Stomach (tissue), 9 donors: ENCODE data around the gene TEX2. TPM values are rescaled to one million over a fixed set of nuclear protein-coding genes. Genes with fewer than 3 reads are reported as not detected.
"Not testable (repeated sequence)": the region's sequence is repeated elsewhere in the genome, so short reads cannot be mapped to it uniquely, and the experiment has no call there.

ENCODE experiments used
- DNase-seq, 2 donors: peaks; one replicate each; pipeline versions ENCODE4 v3.0.0 to v3.0.0-alpha.2; 2013 to 2019
- H3K27ac ChIP-seq, 5 donors: fragments of 200-600 bp in 4 of 5; sonication (generic) in 4 of 5; one replicate each; pipeline ENCODE4 v1.5.1; 2013 to 2019; ENCODE audit warnings: mild to moderate bottlenecking in 1 of 5, moderate library complexity in 1 of 5
- H3K27me3 ChIP-seq, 3 donors: fragments of 200-600 bp; sonication (generic); one replicate each; pipeline ENCODE4 v1.5.1; 2017 to 2019; ENCODE audit warnings: mixed run types in 1 of 3
- H3K36me3 ChIP-seq, 4 donors: fragments of 200-600 bp; sonication (generic); 1 replicate in 3 of 4; 2 replicates in 1 of 4; pipeline ENCODE4 v1.5.1; 2016 to 2019
- H3K4me1 ChIP-seq, 4 donors: fragments of 200-600 bp; sonication (generic); one replicate each; pipeline ENCODE4 v1.5.1; 2016 to 2019
- H3K4me3 ChIP-seq, 4 donors: fragments of 200-600 bp; sonication (generic) in 3 of 4; one replicate each; pipeline ENCODE4 v1.5.1; 2016 to 2019; ENCODE audit warnings: mild to moderate bottlenecking in 1 of 4
- H3K9me3 ChIP-seq, 4 donors: fragments of 200-600 bp; sonication (generic); one replicate each; pipeline ENCODE4 v1.5.1; 2016 to 2019
- CTCF ChIP-seq, 7 experiments: fragments of 450-650 bp in 4 of 7; fragments of 200-600 bp in 3 of 7; sonication (generic) in 3 of 7; IDR thresholded peaks; one replicate each; pipeline ENCODE4 v1.5.1; 2016 to 2019; ENCODE audit warnings: antibody characterized with exemption in 7 of 7, control low read depth in 2 of 7, mild to moderate bottlenecking in 1 of 7
- EP300 ChIP-seq: sonication (generic); formaldehyde crosslinking; IDR thresholded peaks from one replicate; pipeline ENCODE4 v1.6.1; 2017; ENCODE audit warnings: antibody characterized with exemption
- POLR2A ChIP-seq, 4 donors: fragments of 450-650 bp; IDR thresholded peaks; one replicate each; pipeline ENCODE4 v1.6.1; 2016; ENCODE audit warnings: antibody characterized with exemption in 4 of 4, control low read depth in 2 of 4, mild to moderate bottlenecking in 1 of 4, moderate library complexity in 1 of 4
- POLR2AphosphoS5 ChIP-seq, 3 donors: sonication (generic); formaldehyde crosslinking; IDR thresholded peaks; one replicate each; pipeline ENCODE4 v1.6.1; 2016; ENCODE audit warnings: antibody characterized with exemption in 3 of 3
- WGBS, 5 donors: extraction: QIAGEN DNeasy Blood & Tissue Kit in 3 of 5; methylation state at CpG; one replicate each; pipeline versions ENCODE4 v1.1.5 to v1.1.7; 2013 to 2018; 5-methylcytosine and 5-hydroxymethylcytosine counted together
- intact Hi-C: fragments of 100-400 bp; cut with DNase I; formaldehyde crosslinking; loops from one replicate; pipeline ENCODE4 v1.15.1; 2023; ENCODE audit warnings: low total_unique reads
- polyA plus RNA-seq, 3 donors: library from polyadenylated mRNA; stranded (reverse); fragments of 200-250 nt; gene quantifications; one replicate each; pipeline ENCODE4 v1.2.3, GENCODE V29; 2013
- total RNA-seq, 5 donors: library from RNA; depleted of rRNA; stranded (reverse); fragments of >200 nt; gene quantifications; one replicate each; pipeline versions ENCODE4 v1.1.0 to v1.2.3, GENCODE V29; 2014 to 2016
- donor health status: healthy with polysubstance abuse.
- donor health status: Bipolar disorder and iron deficiency.
- donor health status: healthy.

Gene TEX2
- total and polyA plus RNA-seq, 8 donors, result 5.8 to 50.6 (median 26.1) TPM

- H3K27ac ChIP-seq, result peak overlapping the region in 1 of 5 donors; percentile 57
- 85 to 96% (median 94%) methylated on average over 3 of the region's 3 CpGs for WGBS, 5 donors
Observed at GRCh38 chr17:64173646-64174045, 89.4 kb downstream of the TEX2 start.

GRCh38 chr17:64172510-64172909 is 90.5 kb downstream of the TEX2 start:
- DNase-seq, result no peak
- Histone ChIP-seq H3K27ac (no peak overlapping the region), H3K36me3 (peaks cover 4 to 74% (median 64%) of the 10 kb centered on the region in 4 donors), H3K9me3 (no peaks in the 10 kb centered on the region), H3K27me3 (no peaks in the 10 kb centered on the region), H3K4me3 (no peak overlapping the region), H3K4me1 (peaks cover 0 to 19% (median 0%) of the 10 kb centered on the region in 4 donors)
- 66 to 79% (median 76%) methylated on average over 3 of the region's 3 CpGs for WGBS, 5 donors
- intact Hi-C loops, result no loop called here
- TF ChIP-seq CTCF (IDR thresholded peaks at IDR 0.05) (no peak), POLR2A (IDR thresholded peaks at IDR 0.05) (no peak), EP300 (no peak), POLR2AphosphoS5 (IDR thresholded peaks at IDR 0.05) (no peak)

More at GRCh38 chr17:64173646-64174045, 89.4 kb downstream of the TEX2 start:
- Histone ChIP-seq H3K9me3 (no peaks in the 10 kb centered on the region), H3K4me3 (no peak overlapping the region), H3K27me3 (no peaks in the 10 kb centered on the region), H3K36me3 (peaks cover 4 to 69% (median 61%) of the 10 kb centered on the region in 4 donors), H3K4me1 (peaks cover 4 to 30% (median 10%) of the 10 kb centered on the region in 4 donors)
- no peak for TF ChIP-seq POLR2AphosphoS5 (IDR thresholded peaks at IDR 0.05)
- no peak for TF ChIP-seq POLR2A (IDR thresholded peaks at IDR 0.05)
- TF ChIP-seq EP300, result no peak
- TF ChIP-seq CTCF (IDR thresholded peaks at IDR 0.05), result no peak
- intact Hi-C loops, result no loop called here
- DNase-seq, result no peak

- Histone ChIP-seq H3K9me3 (no peaks in the 10 kb centered on the region), H3K4me1 (peaks cover 0 to 11% (median 0%) of the 10 kb centered on the region in 4 donors), H3K36me3 (peaks cover 4 to 70% (median 65%) of the 10 kb centered on the region in 4 donors), H3K27ac (no peak overlapping the region), H3K27me3 (no peaks in the 10 kb centered on the region), H3K4me3 (no peak overlapping the region)
- DNase-seq, result no peak
- 84 to 94% (median 92%) methylated on average over 8 of the region's 8 CpGs for WGBS, 5 donors
- TF ChIP-seq POLR2AphosphoS5 (IDR thresholded peaks at IDR 0.05), result no peak
- no peak for TF ChIP-seq CTCF (IDR thresholded peaks at IDR 0.05)
- no peak for TF ChIP-seq POLR2A (IDR thresholded peaks at IDR 0.05)
- no peak for TF ChIP-seq EP300
- intact Hi-C loops, result no loop called here
Observed at GRCh38 chr17:64171041-64171440, 92.0 kb downstream of the TEX2 start.

GRCh38 chr17:64170286-64170685 is 92.8 kb downstream of the TEX2 start:
- 91 to 100% (median 96%) methylated on average over 4 of the region's 4 CpGs for WGBS, 5 donors

GRCh38 chr17:64167666-64168065 is 95.4 kb downstream of the TEX2 start:
- H3K27me3 ChIP-seq, H3K9me3 ChIP-seq, H3K27ac ChIP-seq, intact Hi-C loops, DNase-seq, H3K4me3 ChIP-seq: not testable (repeated sequence)
- Histone ChIP-seq H3K36me3 (peaks cover 4 to 54% (median 53%) of the 10 kb centered on the region in 4 donors), H3K4me1 (peaks cover 9 to 22% (median 18%) of the 10 kb centered on the region in 4 donors)
- 82 to 97% (median 94%) methylated on average over 3 of the region's 3 CpGs for WGBS, 5 donors

More at GRCh38 chr17:64170286-64170685, 92.8 kb downstream of the TEX2 start:
- no peak overlapping the region for H3K27ac ChIP-seq
- TF ChIP-seq EP300 (no peak), POLR2AphosphoS5 (IDR thresholded peaks at IDR 0.05) (no peak)
- no peak overlapping the region for H3K4me3 ChIP-seq
- DNase-seq, result no peak
- intact Hi-C loops, result no loop called here
- H3K27me3 ChIP-seq, result no peaks in the 10 kb centered on the region
- peaks cover 4 to 70% (median 62%) of the 10 kb centered on the region in 4 donors for H3K36me3 ChIP-seq
- H3K9me3 ChIP-seq, result no peaks in the 10 kb centered on the region
- peaks cover 0 to 8% (median 4%) of the 10 kb centered on the region in 4 donors for H3K4me1 ChIP-seq
